IMR-90 (cell line): ENCODE data around the gene NDRG2. TPM values are rescaled to one million over a fixed set of nuclear protein-coding genes. Genes with fewer than 3 reads are reported as not detected.

ENCODE experiments used
- ATAC-seq: fragments of 200-7000 bp; cut with Tn5 transposase; 2 replicates; pipeline ENCODE4 v1.9.1; 2020; ENCODE audit warnings: low read depth, mild to moderate bottlenecking, moderate library complexity
- BruUV-seq: library from RNA; stranded (reverse); fragments of 400-500 nt; replicated peaks from 2 replicates; lab custom pipeline; 2021; lab: Mats Ljungman, UMichigan
- CTCF ChIA-PET: fragments of 300-600 bp; formaldehyde crosslinking; extraction: SDS; loops from one replicate; lab custom pipeline; 2021; ENCODE audit warnings: antibody characterized with exemption; lab: Yijun Ruan, JAX
- POLR2A ChIA-PET: fragments of 300-600 bp; sonication (Branson Sonifier 250); formaldehyde crosslinking; loops from one replicate; lab custom pipeline; 2022; ENCODE audit warnings: antibody characterized with exemption; ENCODE audit not compliant: unreplicated experiment; lab: Charles Lee
- DNase-seq: peaks from one replicate; pipeline ENCODE4 v3.0.0; 2013
- H2AFZ ChIP-seq: replicated peaks from 2 replicates; pipeline ENCODE3; 2013; ENCODE audit warnings: low read length, mild to moderate bottlenecking; ENCODE audit not compliant: poor library complexity
- H2AK5ac ChIP-seq: 2 replicates; pipeline ENCODE4 v1.6.1; 2013; ENCODE audit warnings: low read depth, low read length, inconsistent platforms
- H2AK9ac ChIP-seq: replicated peaks from 2 replicates; pipeline ENCODE3; 2013; ENCODE audit warnings: mild to moderate bottlenecking, low read depth, low read length, moderate library complexity; ENCODE audit not compliant: poor library complexity
- H2BK120ac ChIP-seq: 2 replicates; pipeline ENCODE4 v1.6.1; 2013; ENCODE audit warnings: low read depth, low read length, inconsistent platforms
- H2BK15ac ChIP-seq: 3 replicates; pipeline ENCODE4 v1.6.1; 2013; ENCODE audit warnings: low read depth, low read length, inconsistent platforms
- H2BK20ac ChIP-seq: 2 replicates; pipeline ENCODE4 v1.6.1; 2013; ENCODE audit warnings: low read depth, mild to moderate bottlenecking, inconsistent platforms, low read length, moderate library complexity
- H2BK5ac ChIP-seq: 2 replicates; pipeline ENCODE4 v1.6.1; 2013; ENCODE audit warnings: mild to moderate bottlenecking, low read depth, low read length, inconsistent platforms; ENCODE audit not compliant: poor library complexity, severe bottlenecking
- H3K14ac ChIP-seq: replicated peaks from 2 replicates; pipeline ENCODE4 v1.6.1; 2013; ENCODE audit warnings: low read depth, low read length, inconsistent platforms
- H3K18ac ChIP-seq: 2 replicates; pipeline ENCODE4 v1.6.1; 2013; ENCODE audit warnings: low read depth, low read length, control low read depth
- H3K23ac ChIP-seq: 2 replicates; pipeline ENCODE4 v1.6.1; 2013; ENCODE audit warnings: low read depth, low read length, inconsistent platforms
- H3K27ac ChIP-seq: 2 replicates; pipeline ENCODE4 v1.5.1; 2013; ENCODE audit warnings: mild to moderate bottlenecking, control low read depth, low read length; ENCODE audit not compliant: insufficient read depth
- H3K27me3 ChIP-seq: 2 replicates; pipeline ENCODE4 v1.6.1; 2013; ENCODE audit warnings: low read length; ENCODE audit not compliant: control insufficient read depth, insufficient read depth
- H3K36me3 ChIP-seq: 2 replicates; pipeline ENCODE4 v1.6.1; 2013; ENCODE audit warnings: low read length, mixed read lengths; ENCODE audit not compliant: control insufficient read depth, insufficient read depth
- H3K4ac ChIP-seq: 2 replicates; pipeline ENCODE4 v1.6.1; 2013; ENCODE audit warnings: low read depth, low read length, inconsistent platforms
- H3K4me1 ChIP-seq: 2 replicates; pipeline ENCODE4 v1.6.1; 2013; ENCODE audit warnings: low read length, mixed read lengths; ENCODE audit not compliant: control insufficient read depth, insufficient read depth
- H3K4me2 ChIP-seq: 2 replicates; pipeline ENCODE4 v1.6.1; 2013; ENCODE audit warnings: low read depth, mild to moderate bottlenecking, control low read depth, low read length, moderate library complexity
- H3K4me3 ChIP-seq: 2 replicates; pipeline ENCODE4 v1.5.1; 2013; ENCODE audit warnings: low read depth, mild to moderate bottlenecking, control low read depth, low read length, moderate library complexity; ENCODE audit not compliant: insufficient read depth
- H3K56ac ChIP-seq: 2 replicates; pipeline ENCODE4 v1.6.1; 2013; ENCODE audit warnings: low read length, inconsistent platforms; ENCODE audit not compliant: insufficient read depth; ENCODE audit errors: extremely low read depth
- H3K79me1 ChIP-seq, 2 experiments: 2 replicates each; pipeline ENCODE4 v1.6.1; 2013; ENCODE audit warnings: low read length in 2 of 2, inconsistent platforms in 1 of 2, low read depth in 1 of 2
- H3K9ac ChIP-seq: 2 replicates; pipeline ENCODE4 v1.6.1; 2013; ENCODE audit warnings: low read depth, low read length, control low read depth
- H3K9me1 ChIP-seq: 2 replicates; pipeline ENCODE4 v1.6.1; 2013; ENCODE audit warnings: low read length, inconsistent platforms; ENCODE audit not compliant: insufficient read depth
- H3K9me3 ChIP-seq: 2 replicates; pipeline ENCODE4 v1.6.1; 2013; ENCODE audit warnings: low read length; ENCODE audit not compliant: control insufficient read depth, insufficient read depth
- H4K20me1 ChIP-seq: 2 replicates; pipeline ENCODE4 v1.6.1; 2013; ENCODE audit warnings: low read length, inconsistent platforms; ENCODE audit not compliant: insufficient read depth
- H4K5ac ChIP-seq: 2 replicates; pipeline ENCODE4 v1.6.1; 2013; ENCODE audit warnings: mild to moderate bottlenecking, low read depth, low read length, control low read depth
- H4K8ac ChIP-seq, 2 experiments: 2 replicates each; pipeline ENCODE4 v1.6.1; 2013; ENCODE audit warnings: low read depth in 2 of 2, low read length in 2 of 2, control low read depth in 1 of 2, inconsistent platforms in 1 of 2
- H4K91ac ChIP-seq: 2 replicates; pipeline ENCODE4 v1.6.1; 2013; ENCODE audit warnings: low read depth, low read length, inconsistent platforms; ENCODE audit not compliant: insufficient read depth
- CEBPB ChIP-seq: IDR thresholded peaks from 2 replicates; pipeline ENCODE4 v1.6.1; 2012; ENCODE audit warnings: low read depth, low read length, improper control_type of control experiment
- FOS ChIP-seq: fragments of 150-350 bp; IDR thresholded peaks from 2 replicates; pipeline ENCODE4 v1.6.1; 2016; ENCODE audit warnings: low read depth, low read length
- RAD21 ChIP-seq: IDR thresholded peaks from 2 replicates; pipeline ENCODE4 v1.6.1; 2012; ENCODE audit warnings: low read length, improper control_type of control experiment
- SMC3 ChIP-seq: fragments of 150-350 bp; IDR thresholded peaks from 2 replicates; pipeline ENCODE4 v1.6.1; 2016; ENCODE audit warnings: low read depth, mild to moderate bottlenecking, antibody characterized with exemption, low read length, moderate library complexity
- WGBS, 2 experiments: methylation state at CpG; one replicate each; pipeline versions ENCODE4 v1.1.5 to v1.1.7; 2013; ENCODE audit warnings: missing lambda C conversion rate in 2 of 2; ENCODE audit not compliant: insufficient read length in 1 of 2; ENCODE audit errors: extremely low coverage in 2 of 2; 5-methylcytosine and 5-hydroxymethylcytosine counted together
- dilution Hi-C: fragments of 300-500 bp; cut with HindIII; formaldehyde crosslinking; loops from one replicate; pipeline ENCODE4 v1.14.3; 2018; ENCODE audit warnings: low sequenced_read_pairs; ENCODE audit not compliant: unreplicated experiment
- in situ Hi-C: fragments of 300-500 bp; cut with MboI; formaldehyde crosslinking; loops from 3 replicates; pipeline ENCODE4 v1.14.3; 2019; ENCODE audit warnings: low sequenced_read_pairs, inconsistent platforms, mixed read lengths
- intact Hi-C: fragments of 100-400 bp; cut with micrococcal nuclease; formaldehyde crosslinking; loops from 2 replicates; pipeline ENCODE4 v1.10.0; 2022
- polyA plus RNA-seq, 3 experiments: library from polyadenylated mRNA; depleted of rRNA; stranded (reverse); fragments of >200 nt; gene quantifications; 2 replicates each; pipeline ENCODE4 v1.2.3, GENCODE V29; 2012; ENCODE audit warnings: low replicate concordance in 1 of 3
- total RNA-seq: library from RNA; depleted of rRNA; stranded (reverse); fragments of >200 nt; gene quantifications from 2 replicates; pipeline ENCODE4 v1.2.3, GENCODE V29; 2012
- TF ChIP-seq, protein P1 (sequence below): conservative IDR thresholded peaks from 2 replicates; pipeline ENCODE4 v1.5.1; 2012; ENCODE audit warnings: mild to moderate bottlenecking, low read depth, low read length, improper control_type of control experiment

NDRG2 gene
- total and polyA plus RNA-seq, 2 of the 4 experiments (the other 2 are of a cell fraction), result 0.36 to 1.5 TPM

DNA sequence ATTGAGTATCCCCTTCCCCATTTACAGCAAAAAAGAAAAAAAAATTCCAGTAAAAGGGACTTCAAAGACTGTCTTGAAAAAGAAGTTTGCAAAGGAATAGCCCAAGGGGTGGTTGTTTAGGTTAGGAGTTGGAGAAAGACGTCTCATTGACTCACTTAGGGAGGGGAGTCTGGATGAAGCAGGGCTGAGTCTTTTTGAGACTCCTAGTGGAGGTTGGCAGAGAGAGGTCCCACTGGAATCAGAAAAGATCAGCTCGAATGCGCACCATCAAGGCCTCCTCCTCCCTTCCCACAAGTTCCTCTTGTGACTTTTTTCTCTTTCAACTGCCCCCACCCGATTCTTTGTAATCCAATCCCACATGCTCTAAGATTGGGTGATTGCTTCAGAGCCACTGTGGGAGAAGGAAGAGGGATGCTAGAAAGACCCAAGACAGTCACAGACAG lies 47.2 kb upstream of the NDRG2 start:
- H4K5ac ChIP-seq, result peak overlapping the region; percentile 28; the same call in 1 of the 2 replicates
- H3K9me3 ChIP-seq, result no peaks in the 10 kb centered on the region
- H3K36me3 ChIP-seq, result peaks cover 39% of the 10 kb centered on the region
- H4K8ac ChIP-seq, result peak overlapping the region in 1 of 2 experiments; percentile 58; a peak in 3 of 4 replicates
- no TSS peak for BruUV-seq
- H3K14ac ChIP-seq, result peak overlapping the region; percentile 77
- H2BK120ac ChIP-seq, result peak overlapping the region; percentile 70
- H2AK5ac ChIP-seq, result 0 out of 2 replicates have a peak overlapping the region, but pooled peaks have one; percentile 63
- H4K91ac ChIP-seq, result peak overlapping the region; percentile 53; the same call in 1 of the 2 replicates
- peaks cover 23 to 61% of the 10 kb centered on the region in 2 experiments for H3K79me1 ChIP-seq
- peaks cover 10% of the 10 kb centered on the region for H4K20me1 ChIP-seq
- no peaks in the 10 kb centered on the region for H3K27me3 ChIP-seq
- intact Hi-C loops (no loop called here), in situ Hi-C loops (no loop called here), dilution Hi-C loops (no loop called here)
- DNase-seq (peak; percentile 81), ATAC-seq (peak; percentile 33)
- no peak overlapping the region for H2AFZ ChIP-seq
- H2AK9ac ChIP-seq, result no peak overlapping the region
- H3K4me3 ChIP-seq, result peak overlapping the region; percentile 46
- H3K4me2 ChIP-seq, result peak overlapping the region; percentile 93
- peak overlapping the region; percentile 97 for H2BK5ac ChIP-seq
- peak overlapping the region; percentile 81 for H3K4ac ChIP-seq
- peak overlapping the region; percentile 81 for H3K56ac ChIP-seq
- H3K9me1 ChIP-seq, result peaks cover 10% of the 10 kb centered on the region
- TF ChIP-seq CEBPB, result peak; percentile 80
- TF ChIP-seq RAD21, result no peak; the same call in 1 of the 2 replicates
- TF ChIP-seq FOS, result peak; percentile 42; the same call in 1 of the 2 replicates
- TF ChIP-seq, protein P1, sequence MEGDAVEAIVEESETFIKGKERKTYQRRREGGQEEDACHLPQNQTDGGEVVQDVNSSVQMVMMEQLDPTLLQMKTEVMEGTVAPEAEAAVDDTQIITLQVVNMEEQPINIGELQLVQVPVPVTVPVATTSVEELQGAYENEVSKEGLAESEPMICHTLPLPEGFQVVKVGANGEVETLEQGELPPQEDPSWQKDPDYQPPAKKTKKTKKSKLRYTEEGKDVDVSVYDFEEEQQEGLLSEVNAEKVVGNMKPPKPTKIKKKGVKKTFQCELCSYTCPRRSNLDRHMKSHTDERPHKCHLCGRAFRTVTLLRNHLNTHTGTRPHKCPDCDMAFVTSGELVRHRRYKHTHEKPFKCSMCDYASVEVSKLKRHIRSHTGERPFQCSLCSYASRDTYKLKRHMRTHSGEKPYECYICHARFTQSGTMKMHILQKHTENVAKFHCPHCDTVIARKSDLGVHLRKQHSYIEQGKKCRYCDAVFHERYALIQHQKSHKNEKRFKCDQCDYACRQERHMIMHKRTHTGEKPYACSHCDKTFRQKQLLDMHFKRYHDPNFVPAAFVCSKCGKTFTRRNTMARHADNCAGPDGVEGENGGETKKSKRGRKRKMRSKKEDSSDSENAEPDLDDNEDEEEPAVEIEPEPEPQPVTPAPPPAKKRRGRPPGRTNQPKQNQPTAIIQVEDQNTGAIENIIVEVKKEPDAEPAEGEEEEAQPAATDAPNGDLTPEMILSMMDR, result peak; percentile 31; the same call in 1 of the 2 replicates
- no peak; the same call in 1 of the 2 replicates for TF ChIP-seq SMC3
- ChIA-PET POLR2A (interaction anchor here (0.6 to 1.0 kb wide), 3 partner anchors 12 to 29 kb away, joined by 3 to 8 read pairs (median 5); partner anchors contain the start of gene TMEM253), CTCF (interaction anchor here (1.0 to 2.8 kb wide), 6 partner anchors 11 to 57 kb away, joined by 3 to 18 read pairs (median 4); no protein-coding TSS in a partner anchor)
- H3K27ac ChIP-seq, result peak overlapping the region; percentile 96; the same call in 1 of the 2 replicates
- peak overlapping the region; percentile 22; the same call in 1 of the 2 replicates for H3K18ac ChIP-seq
- 0 out of 3 replicates have a peak overlapping the region, but pooled peaks have one; percentile 40 for H2BK15ac ChIP-seq
- peak overlapping the region; percentile 2; the same call in 1 of the 2 replicates for H2BK20ac ChIP-seq
- H3K9ac ChIP-seq, result peak overlapping the region; percentile 66
- no CpG with 5 or more reads among the region's 4 CpGs for WGBS, 2 experiments
- H3K4me1 ChIP-seq, result peaks cover 22% of the 10 kb centered on the region
- H3K23ac ChIP-seq, result peak overlapping the region; percentile 82
